Measurements from ENCODE around the gene TMEM37. TPM values are rescaled to one million over a fixed set of nuclear protein-coding genes. Genes with fewer than 3 reads are reported as not detected.
"Not testable (repeated sequence)": the region's sequence is repeated elsewhere in the genome, so short reads cannot be mapped to it uniquely, and the experiment has no call there.

TMEM37 gene
- total and polyA plus RNA-seq, 8 donors: 15.3 to 31.2 (median 28.0) TPM

DNA sequence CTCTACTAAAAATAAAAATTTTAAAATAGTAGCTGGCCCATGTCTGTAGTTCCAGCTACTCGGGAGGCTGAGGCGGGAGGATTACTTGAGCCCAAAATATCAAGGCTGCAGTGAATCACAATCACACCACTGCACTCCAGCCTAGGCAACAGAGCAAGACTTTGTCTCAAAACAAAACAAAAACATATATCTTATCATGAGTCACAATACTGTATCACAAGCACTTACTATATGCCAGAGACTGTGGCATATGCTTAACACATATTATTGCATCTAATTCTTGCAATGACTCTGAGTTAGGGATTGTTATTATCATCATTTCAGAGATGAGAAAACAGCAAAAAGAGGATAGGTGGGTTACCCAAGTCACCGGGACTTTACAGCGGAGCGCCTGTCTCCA, 29.5 kb upstream of the TMEM37 start:
- Histone ChIP-seq H3K4me3 (no peak overlapping the region), H3K36me3 (no peaks in the 10 kb centered on the region), H3K9me3 (no peaks in the 10 kb centered on the region), H3K4me1 (peaks cover 0 to 5% of the 10 kb centered on the region in 2 donors), H3K27me3 (no peaks in the 10 kb centered on the region), H3K27ac (no peak overlapping the region)
- no peak for TF ChIP-seq CTCF (IDR thresholded peaks at IDR 0.05)
- no peak for DNase-seq
- no peak for ATAC-seq
- intact Hi-C loops (cut with DNase I): loop anchor here in 1 of 2 donors (10.0 kb wide), 1 partner anchor 73 kb away; no protein-coding TSS in a partner anchor

DNA sequence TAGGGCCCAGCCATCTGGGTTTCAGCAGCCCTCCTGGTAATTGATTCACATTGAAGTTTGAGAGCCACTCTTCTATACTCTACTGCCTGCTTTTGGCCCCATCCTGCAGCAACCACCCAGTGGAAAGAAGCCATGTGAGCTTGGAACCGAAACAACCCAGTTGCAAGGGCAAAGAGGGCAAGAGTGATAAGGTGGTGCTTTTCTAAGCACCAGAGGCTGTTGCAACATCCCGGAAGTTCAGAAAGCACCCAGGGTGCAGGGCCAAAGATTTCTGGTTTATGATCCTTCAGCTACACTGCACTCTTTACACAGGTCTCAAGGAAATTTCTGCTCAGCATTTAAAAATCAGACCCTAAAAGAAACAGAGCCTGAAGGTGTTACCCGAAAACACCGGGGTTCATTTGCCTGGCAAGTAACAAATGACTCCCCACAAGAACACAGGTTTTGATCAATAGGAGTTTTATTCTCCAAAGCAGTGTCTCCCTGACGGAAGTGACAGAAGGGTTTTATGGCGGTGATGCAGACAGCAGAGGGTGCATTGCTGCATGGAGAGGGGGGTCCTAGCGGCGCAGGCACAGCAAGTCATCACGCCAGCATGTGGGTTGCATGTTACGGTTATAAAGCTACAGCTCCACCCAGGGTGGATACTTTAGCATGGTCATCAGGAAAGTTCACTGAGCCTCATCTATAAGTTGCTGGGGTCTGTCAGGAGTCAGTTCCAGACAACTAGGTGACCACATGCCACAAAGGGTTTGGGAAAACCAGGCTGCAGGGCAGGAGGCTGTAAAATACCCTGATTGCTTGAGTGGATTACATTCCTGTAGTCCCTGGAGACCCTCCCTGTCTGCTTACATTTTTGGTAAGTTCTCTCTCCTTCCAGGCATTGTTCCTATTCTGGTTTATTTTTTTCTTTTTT, 28.8 kb upstream of the TMEM37 start:
- ATAC-seq (peak; percentile 88), DNase-seq (peak in 2 of 4 donors; percentile 28 to 63)
- intact Hi-C loops (cut with DNase I): loop anchor here in 1 of 2 donors (10.0 kb wide), 1 partner anchor 72 kb away; no protein-coding TSS in a partner anchor
- Histone ChIP-seq H3K9me3 (no peaks in the 10 kb centered on the region), H3K4me3 (no peak overlapping the region), H3K27ac (peak overlapping the region in 1 of 2 donors; percentile 33), H3K4me1 (peaks cover 2 to 5% of the 10 kb centered on the region in 2 donors), H3K36me3 (no peaks in the 10 kb centered on the region), H3K27me3 (no peaks in the 10 kb centered on the region)
- no peak for TF ChIP-seq CTCF (IDR thresholded peaks at IDR 0.05)

- not testable (repeated sequence) for H3K27ac ChIP-seq, H3K4me1 ChIP-seq, H3K27me3 ChIP-seq, H3K9me3 ChIP-seq, H3K36me3 ChIP-seq, H3K4me3 ChIP-seq, ATAC-seq, DNase-seq
- intact Hi-C loops (cut with DNase I): loop anchor here in 1 of 2 donors (10.0 kb wide), 1 partner anchor 71 kb away; no protein-coding TSS in a partner anchor
These were observed 28.0 kb upstream of the TMEM37 start for GRCh38 chr2:119403618-119404017.

- TF ChIP-seq CTCF (IDR thresholded peaks at IDR 0.05): no peak
- DNase-seq (no peak), ATAC-seq (no peak)
These were observed 26.5 kb upstream of the TMEM37 start for GRCh38 chr2:119405151-119405550.

DNA sequence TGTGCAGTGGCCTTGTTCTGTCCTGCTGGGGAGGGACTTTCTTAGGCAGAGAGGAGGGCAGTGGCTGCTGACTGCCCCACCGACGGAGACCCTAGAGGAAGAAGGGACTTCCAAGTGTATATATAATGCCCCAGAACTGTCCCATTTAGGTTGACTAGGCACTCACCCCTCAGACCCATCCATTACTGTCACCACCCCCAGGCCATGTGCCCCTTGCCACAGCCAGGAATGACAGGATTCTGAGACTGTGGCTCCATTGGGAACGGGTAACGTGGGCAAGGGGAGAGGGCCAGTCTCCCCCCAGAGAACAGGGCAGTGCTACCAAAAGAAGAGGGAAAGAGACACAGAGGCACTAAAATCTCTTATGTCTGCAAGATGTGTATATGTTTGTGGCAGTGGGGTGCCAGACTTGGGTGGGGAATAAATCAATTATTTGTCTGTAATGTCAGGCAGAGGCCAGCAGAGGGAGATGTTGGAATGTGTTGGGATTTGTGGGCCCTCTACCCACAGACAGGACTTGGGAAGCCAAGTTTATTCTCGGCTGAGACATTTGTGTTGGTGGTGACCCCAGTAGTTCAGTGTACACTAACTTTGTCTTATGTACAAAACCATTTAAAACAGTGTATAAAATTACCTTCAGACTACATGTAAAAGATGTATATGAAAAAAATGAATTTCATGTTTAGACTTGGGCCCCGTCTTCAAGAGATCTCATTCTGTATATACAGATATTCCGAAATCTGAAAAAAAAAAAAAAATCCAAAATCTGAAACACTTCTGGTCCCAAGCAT, 24.0 kb upstream of the TMEM37 start:
- H3K27ac ChIP-seq: no peak overlapping the region
- H3K4me3 ChIP-seq: no peak overlapping the region
- peak; percentile 64 to 82 for TF ChIP-seq CTCF (IDR thresholded peaks at IDR 0.05)
- intact Hi-C loops (cut with DNase I): loop anchor here (2.0 to 10.0 kb wide), 2 partner anchors 67 to 69 kb away; no protein-coding TSS in a partner anchor
- H3K4me1 ChIP-seq: peaks cover 5% of the 10 kb centered on the region in 2 donors
- no peaks in the 10 kb centered on the region for H3K36me3 ChIP-seq
- no peaks in the 10 kb centered on the region for H3K9me3 ChIP-seq
- no peaks in the 10 kb centered on the region for H3K27me3 ChIP-seq
- ATAC-seq: peak; percentile 95
- peak in 2 of 4 donors; percentile 57 to 72 for DNase-seq

More at GRCh38 chr2:119405151-119405550, 26.5 kb upstream of the TMEM37 start:
- intact Hi-C loops (cut with DNase I): loop anchor here in 1 of 2 donors (10.0 kb wide), 1 partner anchor 70 kb away; no protein-coding TSS in a partner anchor
- Histone ChIP-seq H3K36me3 (no peaks in the 10 kb centered on the region), H3K27me3 (no peaks in the 10 kb centered on the region), H3K9me3 (no peaks in the 10 kb centered on the region), H3K4me3 (no peak overlapping the region), H3K4me1 (peaks cover 5% of the 10 kb centered on the region in 2 donors), H3K27ac (no peak overlapping the region)
